Suprapubic skin (tissue), 4 donors: ENCODE measurements around the gene HADHB.

Experiments used
- EP300 ChIP-seq: sonication (generic); formaldehyde crosslinking; IDR thresholded peaks from one replicate; pipeline ENCODE4 v1.6.1; 2017; ENCODE audit warnings: antibody characterized with exemption
- POLR2A ChIP-seq, 2 donors: fragments of 450-650 bp; IDR thresholded peaks; one replicate each; pipeline ENCODE4 v1.6.1; 2017; ENCODE audit warnings: antibody characterized with exemption in 2 of 2, mild to moderate bottlenecking in 2 of 2, moderate library complexity in 2 of 2
- POLR2AphosphoS5 ChIP-seq, 3 donors: sonication (generic); formaldehyde crosslinking; IDR thresholded peaks; one replicate each; pipeline ENCODE4 v1.6.1; 2017; ENCODE audit warnings: antibody characterized with exemption in 3 of 3
- TF ChIP-seq, protein P1 (sequence below), 2 donors: fragments of 200-600 bp in 1 of 2; fragments of 450-650 bp in 1 of 2; sonication (generic) in 1 of 2; IDR thresholded peaks; one replicate each; pipeline ENCODE4 v1.5.1; 2016 to 2019; ENCODE audit warnings: antibody characterized with exemption in 2 of 2, mild to moderate bottlenecking in 1 of 2, moderate library complexity in 1 of 2

DNA sequence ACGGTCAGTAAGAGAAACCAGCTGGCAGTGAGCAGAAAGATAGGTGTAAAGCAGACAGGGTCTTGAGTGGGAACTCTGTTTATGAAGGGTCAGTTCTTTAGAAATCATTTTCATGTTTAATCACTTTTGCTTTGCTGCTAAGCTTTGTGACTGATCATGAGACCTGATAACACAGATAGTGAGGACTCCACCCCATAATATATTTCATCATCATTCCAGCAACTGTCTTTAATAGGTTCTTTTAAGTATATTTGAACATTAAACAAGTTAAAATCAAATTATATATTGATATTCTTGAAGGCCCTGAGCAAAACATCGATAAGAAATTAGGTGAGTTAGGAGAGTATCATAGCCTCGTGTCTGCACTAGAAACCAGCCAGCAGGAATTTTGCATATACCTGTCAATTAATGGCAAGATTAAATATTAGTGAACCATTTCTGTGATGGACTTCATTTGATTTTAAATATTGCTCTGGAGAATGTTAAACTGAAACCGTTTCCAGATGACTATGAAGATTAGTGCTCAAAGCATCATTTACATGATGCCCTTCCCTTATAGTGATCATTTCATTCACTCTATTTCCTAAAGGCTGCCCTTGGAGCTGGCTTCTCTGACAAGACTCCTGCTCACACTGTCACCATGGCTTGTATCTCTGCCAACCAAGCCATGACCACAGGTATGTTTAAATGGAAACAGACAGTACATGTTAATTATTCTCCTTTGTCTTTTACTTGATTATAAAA lies 31.9 kb downstream of the HADHB start:
- TF ChIP-seq, protein P1, sequence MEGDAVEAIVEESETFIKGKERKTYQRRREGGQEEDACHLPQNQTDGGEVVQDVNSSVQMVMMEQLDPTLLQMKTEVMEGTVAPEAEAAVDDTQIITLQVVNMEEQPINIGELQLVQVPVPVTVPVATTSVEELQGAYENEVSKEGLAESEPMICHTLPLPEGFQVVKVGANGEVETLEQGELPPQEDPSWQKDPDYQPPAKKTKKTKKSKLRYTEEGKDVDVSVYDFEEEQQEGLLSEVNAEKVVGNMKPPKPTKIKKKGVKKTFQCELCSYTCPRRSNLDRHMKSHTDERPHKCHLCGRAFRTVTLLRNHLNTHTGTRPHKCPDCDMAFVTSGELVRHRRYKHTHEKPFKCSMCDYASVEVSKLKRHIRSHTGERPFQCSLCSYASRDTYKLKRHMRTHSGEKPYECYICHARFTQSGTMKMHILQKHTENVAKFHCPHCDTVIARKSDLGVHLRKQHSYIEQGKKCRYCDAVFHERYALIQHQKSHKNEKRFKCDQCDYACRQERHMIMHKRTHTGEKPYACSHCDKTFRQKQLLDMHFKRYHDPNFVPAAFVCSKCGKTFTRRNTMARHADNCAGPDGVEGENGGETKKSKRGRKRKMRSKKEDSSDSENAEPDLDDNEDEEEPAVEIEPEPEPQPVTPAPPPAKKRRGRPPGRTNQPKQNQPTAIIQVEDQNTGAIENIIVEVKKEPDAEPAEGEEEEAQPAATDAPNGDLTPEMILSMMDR (IDR thresholded peaks at IDR 0.05): no peak
- TF ChIP-seq POLR2A (IDR thresholded peaks at IDR 0.05): no peak
- TF ChIP-seq POLR2AphosphoS5 (IDR thresholded peaks at IDR 0.05): no peak
- no peak for TF ChIP-seq EP300
